Suprapubic skin (tissue), 4 donors: Measurements from ENCODE around the gene MKLN1. TPM values are rescaled to one million over a fixed set of nuclear protein-coding genes. Genes with fewer than 3 reads are reported as not detected.
"Not testable (repeated sequence)": the region's sequence is repeated elsewhere in the genome, so short reads cannot be mapped to it uniquely, and the experiment has no call there.

Source experiments
- DNase-seq, 2 donors: peaks; one replicate each; pipeline ENCODE4 v3.0.0-alpha.2; 2019; ENCODE audit warnings: low spot score in 2 of 2
- H3K27ac ChIP-seq: fragments of 200-600 bp; sonication (generic); one replicate; pipeline ENCODE4 v1.5.1; 2019
- H3K27me3 ChIP-seq: fragments of 200-600 bp; sonication (generic); one replicate; pipeline ENCODE4 v1.5.1; 2019
- H3K36me3 ChIP-seq: fragments of 200-600 bp; sonication (generic); one replicate; pipeline ENCODE4 v1.5.1; 2019
- H3K4me1 ChIP-seq: fragments of 200-600 bp; sonication (generic); one replicate; pipeline ENCODE4 v1.5.1; 2019
- H3K4me3 ChIP-seq: fragments of 200-600 bp; sonication (generic); one replicate; pipeline ENCODE4 v1.5.1; 2019; ENCODE audit warnings: mild to moderate bottlenecking
- H3K9me3 ChIP-seq: fragments of 200-600 bp; sonication (generic); one replicate; pipeline ENCODE4 v1.5.1; 2019
- CTCF ChIP-seq, 2 donors: fragments of 200-600 bp in 1 of 2; fragments of 450-650 bp in 1 of 2; sonication (generic) in 1 of 2; IDR thresholded peaks; one replicate each; pipeline ENCODE4 v1.5.1; 2016 to 2019; ENCODE audit warnings: antibody characterized with exemption in 2 of 2, mild to moderate bottlenecking in 1 of 2, moderate library complexity in 1 of 2
- EP300 ChIP-seq: sonication (generic); formaldehyde crosslinking; IDR thresholded peaks from one replicate; pipeline ENCODE4 v1.6.1; 2017; ENCODE audit warnings: antibody characterized with exemption
- POLR2A ChIP-seq, 2 donors: fragments of 450-650 bp; IDR thresholded peaks; one replicate each; pipeline ENCODE4 v1.6.1; 2017; ENCODE audit warnings: antibody characterized with exemption in 2 of 2, mild to moderate bottlenecking in 2 of 2, moderate library complexity in 2 of 2
- POLR2AphosphoS5 ChIP-seq, 3 donors: sonication (generic); formaldehyde crosslinking; IDR thresholded peaks; one replicate each; pipeline ENCODE4 v1.6.1; 2017; ENCODE audit warnings: antibody characterized with exemption in 3 of 3
- WGBS: methylation state at CpG from one replicate; pipeline ENCODE4 v1.1.5; 2018; 5-methylcytosine and 5-hydroxymethylcytosine counted together
- total RNA-seq, 4 donors: library from RNA; depleted of rRNA; stranded (reverse); fragments of >200 nt; gene quantifications; one replicate each; pipeline ENCODE4 v1.1.0, GENCODE V29; 2016

MKLN1 gene
- total RNA-seq, 4 donors from 2014 or later, result 32.9 to 76.0 (median 39.9) TPM

GRCh38 chr7:131456338-131456737 is 128.7 kb downstream of the MKLN1 start:
- WGBS, result 91% methylated on average over 3 of the region's 3 CpGs

GRCh38 chr7:131459256-131459655 is 131.6 kb downstream of the MKLN1 start:
- no peak for TF ChIP-seq POLR2AphosphoS5 (IDR thresholded peaks at IDR 0.05)
- no peak overlapping the region for H3K27ac ChIP-seq
- DNase-seq, result no peak
- H3K27me3 ChIP-seq, result no peaks in the 10 kb centered on the region
- H3K4me1 ChIP-seq, result no peaks in the 10 kb centered on the region
- H3K36me3 ChIP-seq, result peaks cover 26% of the 10 kb centered on the region
- H3K9me3 ChIP-seq, result no peaks in the 10 kb centered on the region
- WGBS, result 94% methylated on average over 1 of the region's 1 CpG
- no peak overlapping the region for H3K4me3 ChIP-seq

More at GRCh38 chr7:131456338-131456737, 128.7 kb downstream of the MKLN1 start:
- no peak overlapping the region for H3K27ac ChIP-seq
- H3K27me3 ChIP-seq, result no peaks in the 10 kb centered on the region
- H3K36me3 ChIP-seq, result peaks cover 15% of the 10 kb centered on the region
- H3K4me3 ChIP-seq, result no peak overlapping the region
- DNase-seq, result no peak
- no peaks in the 10 kb centered on the region for H3K4me1 ChIP-seq
- no peaks in the 10 kb centered on the region for H3K9me3 ChIP-seq
- TF ChIP-seq CTCF (IDR thresholded peaks at IDR 0.05), result no peak
- TF ChIP-seq EP300, result no peak
- TF ChIP-seq POLR2AphosphoS5 (IDR thresholded peaks at IDR 0.05), result no peak
- no peak for TF ChIP-seq POLR2A (IDR thresholded peaks at IDR 0.05)

GRCh38 chr7:131462059-131462458 is 134.4 kb downstream of the MKLN1 start:
- WGBS, result 81% methylated on average over 3 of the region's 3 CpGs
- Histone ChIP-seq H3K4me1 (no peaks in the 10 kb centered on the region), H3K27me3 (no peaks in the 10 kb centered on the region), H3K27ac (no peak overlapping the region), H3K36me3 (peaks cover 52% of the 10 kb centered on the region), H3K9me3 (no peaks in the 10 kb centered on the region), H3K4me3 (no peak overlapping the region)
- no peak for DNase-seq
- TF ChIP-seq POLR2AphosphoS5 (IDR thresholded peaks at IDR 0.05), result no peak

- peaks cover 55% of the 10 kb centered on the region for H3K36me3 ChIP-seq
- DNase-seq, H3K4me1 ChIP-seq, H3K27me3 ChIP-seq, H3K9me3 ChIP-seq, H3K27ac ChIP-seq, H3K4me3 ChIP-seq: not testable (repeated sequence)
Observed at GRCh38 chr7:131462715-131463114, 135.0 kb downstream of the MKLN1 start.

- H3K27ac ChIP-seq, result no peak overlapping the region
- H3K27me3 ChIP-seq, result no peaks in the 10 kb centered on the region
- peaks cover 78% of the 10 kb centered on the region for H3K36me3 ChIP-seq
- DNase-seq, result no peak
- no peak overlapping the region for H3K4me3 ChIP-seq
- WGBS, result 96% methylated on average over 12 of the region's 12 CpGs
- H3K9me3 ChIP-seq, result no peaks in the 10 kb centered on the region
- TF ChIP-seq EP300 (no peak), CTCF (IDR thresholded peaks at IDR 0.05) (no peak), POLR2A (IDR thresholded peaks at IDR 0.05) (no peak), POLR2AphosphoS5 (IDR thresholded peaks at IDR 0.05) (no peak)
- no peaks in the 10 kb centered on the region for H3K4me1 ChIP-seq
Observed at GRCh38 chr7:131466735-131467365, 139.2 kb downstream of the MKLN1 start.

GRCh38 chr7:131467788-131468187 is 140.1 kb downstream of the MKLN1 start:
- Histone ChIP-seq H3K9me3 (no peaks in the 10 kb centered on the region), H3K27me3 (no peaks in the 10 kb centered on the region), H3K4me3 (no peak overlapping the region), H3K4me1 (no peaks in the 10 kb centered on the region), H3K27ac (no peak overlapping the region), H3K36me3 (peaks cover 76% of the 10 kb centered on the region)
- no peak for TF ChIP-seq POLR2A (IDR thresholded peaks at IDR 0.05)
- TF ChIP-seq CTCF (IDR thresholded peaks at IDR 0.05), result no peak
- no peak for TF ChIP-seq EP300
- TF ChIP-seq POLR2AphosphoS5 (IDR thresholded peaks at IDR 0.05), result no peak
- no peak for DNase-seq
- 91% methylated on average over 5 of the region's 5 CpGs for WGBS
